Loucy (cell line): ENCODE measurements around the gene SHB.

ENCODE experiments used
- EZH2phosphoT487 ChIP-seq: fragments of 200-600 bp; IDR thresholded peaks from 2 replicates; pipeline ENCODE4 v1.6.1; 2018; ENCODE audit warnings: antibody characterized with exemption, mild to moderate bottlenecking, moderate library complexity, borderline replicate concordance
- TF ChIP-seq, protein P1 (sequence below): fragments of 200-600 bp; sonication (generic); conservative IDR thresholded peaks from 2 replicates; pipeline ENCODE4 v1.5.1; 2014; ENCODE audit warnings: mild to moderate bottlenecking, antibody characterized with exemption, low read length

DNA sequence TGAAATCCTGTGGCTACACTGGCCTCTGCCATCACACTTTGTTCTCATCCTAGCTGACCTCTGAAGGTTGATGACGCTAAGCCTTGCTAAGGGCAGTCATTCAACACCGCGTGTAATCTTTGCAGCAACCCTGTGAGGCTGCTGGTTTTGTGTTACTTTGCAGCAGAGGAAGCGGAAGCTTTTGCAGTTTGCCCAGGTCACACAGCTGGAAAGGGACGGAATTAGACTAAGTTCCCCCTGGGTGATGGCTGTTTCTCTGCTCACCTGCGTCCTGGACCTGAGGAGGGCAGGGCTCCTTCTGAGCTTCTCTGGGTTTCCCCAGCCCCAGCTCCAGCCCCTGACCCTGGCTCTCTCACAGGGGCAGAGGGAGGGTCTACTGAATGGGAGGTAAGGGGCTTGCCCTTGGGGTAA is 157.8 kb downstream of the SHB start:
- TF ChIP-seq, protein P1, sequence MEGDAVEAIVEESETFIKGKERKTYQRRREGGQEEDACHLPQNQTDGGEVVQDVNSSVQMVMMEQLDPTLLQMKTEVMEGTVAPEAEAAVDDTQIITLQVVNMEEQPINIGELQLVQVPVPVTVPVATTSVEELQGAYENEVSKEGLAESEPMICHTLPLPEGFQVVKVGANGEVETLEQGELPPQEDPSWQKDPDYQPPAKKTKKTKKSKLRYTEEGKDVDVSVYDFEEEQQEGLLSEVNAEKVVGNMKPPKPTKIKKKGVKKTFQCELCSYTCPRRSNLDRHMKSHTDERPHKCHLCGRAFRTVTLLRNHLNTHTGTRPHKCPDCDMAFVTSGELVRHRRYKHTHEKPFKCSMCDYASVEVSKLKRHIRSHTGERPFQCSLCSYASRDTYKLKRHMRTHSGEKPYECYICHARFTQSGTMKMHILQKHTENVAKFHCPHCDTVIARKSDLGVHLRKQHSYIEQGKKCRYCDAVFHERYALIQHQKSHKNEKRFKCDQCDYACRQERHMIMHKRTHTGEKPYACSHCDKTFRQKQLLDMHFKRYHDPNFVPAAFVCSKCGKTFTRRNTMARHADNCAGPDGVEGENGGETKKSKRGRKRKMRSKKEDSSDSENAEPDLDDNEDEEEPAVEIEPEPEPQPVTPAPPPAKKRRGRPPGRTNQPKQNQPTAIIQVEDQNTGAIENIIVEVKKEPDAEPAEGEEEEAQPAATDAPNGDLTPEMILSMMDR: no peak
- no peak for TF ChIP-seq EZH2phosphoT487
